Astrocyte (in vitro differentiated cells and primary cell): Measurements from ENCODE around the gene OR51F1. TPM values are rescaled to one million over a fixed set of nuclear protein-coding genes. Genes with fewer than 3 reads are reported as not detected.

Experiments
- total RNA-seq: library from RNA; stranded (reverse); gene quantifications from 2 replicates; pipeline ENCODE4 v1.2.1, GENCODE V29; 2021

Gene OR51F1
- total RNA-seq, 1 donor from 2014 or later: not detected

Other genes with a start within 250 kb of the OR51F1 start
- not detected in 2 replicates for gene OR52M1, start 224.7 kb downstream of the OR51F1 start, total RNA-seq
- not detected in 2 replicates for gene OR52I2, start 188.2 kb downstream of the OR51F1 start, total RNA-seq
- gene OR52I1, start 175.9 kb downstream of the OR51F1 start, total RNA-seq: not detected in 2 replicates
- 10.7 and 11.5 TPM in 2 replicates for gene TRIM68, start 161.7 kb downstream of the OR51F1 start, total RNA-seq
- not detected in 2 replicates for gene OR51D1, start 132.5 kb downstream of the OR51F1 start, total RNA-seq
- gene OR51E1, start 126.0 kb downstream of the OR51F1 start, total RNA-seq: not detected in 2 replicates
- 0.27 and 0.38 TPM in 2 replicates for gene OR51E2, start 72.1 kb downstream of the OR51F1 start, total RNA-seq
- gene MMP26, start 65.2 kb downstream of the OR51F1 start, total RNA-seq: not detected in 2 replicates
- not detected in 2 replicates for gene OR52R1, start 34.4 kb upstream of the OR51F1 start, total RNA-seq
- gene OR51F2, start 51.4 kb upstream of the OR51F1 start, total RNA-seq: not detected in 2 replicates
- not detected in 2 replicates for gene OR51S1, start 79.3 kb upstream of the OR51F1 start, total RNA-seq
- not detected in 2 replicates for gene OR51T1, start 112.0 kb upstream of the OR51F1 start, total RNA-seq
- not detected in 2 replicates for gene OR51A7, start 133.8 kb upstream of the OR51F1 start, total RNA-seq
- not detected in 2 replicates for gene OR51G2, start 149.4 kb upstream of the OR51F1 start, total RNA-seq
- gene OR51G1, start 154.4 kb upstream of the OR51F1 start, total RNA-seq: not detected in 2 replicates
- not detected in 2 replicates for gene OR51A4, start 177.7 kb upstream of the OR51F1 start, total RNA-seq
- gene OR51A2, start 185.8 kb upstream of the OR51F1 start, total RNA-seq: not detected in 2 replicates
- gene OR51L1, start 224.9 kb upstream of the OR51F1 start, total RNA-seq: not detected in 2 replicates